ENCODE data around the gene DYNC1I1.

- TF ChIP-seq EZH2phosphoT487 (IDR thresholded peaks at IDR 0.05; ENCODE audit: borderline replicate concordance, low read depth) (no peak), NFIC (IDR thresholded peaks at IDR 0.05; ENCODE audit: borderline replicate concordance) (no peak), RAD21 (IDR thresholded peaks at IDR 0.05; ENCODE audit: low read length) (no peak), CTCF (IDR thresholded peaks at IDR 0.05) (no peak), RFX5 (IDR thresholded peaks at IDR 0.05; ENCODE audit: low read length) (no peak), SIN3A (IDR thresholded peaks at IDR 0.05; ENCODE audit: borderline replicate concordance, low read depth, low read length) (no peak), EP300 (IDR thresholded peaks at IDR 0.05; ENCODE audit: borderline replicate concordance in 1 of 2, low read depth in 1 of 2, low read length in 1 of 2) (no peak), JUND (IDR thresholded peaks at IDR 0.05) (no peak), USF2 (IDR thresholded peaks at IDR 0.05; ENCODE audit: borderline replicate concordance, low read depth, low read length) (no peak), MXI1 (IDR thresholded peaks at IDR 0.05; ENCODE audit: low read depth, low read length) (no peak), FOXJ3 (CRISPR knock-in tag; IDR thresholded peaks at IDR 0.05) (no peak), ELF1 (IDR thresholded peaks at IDR 0.05) (no peak), TAF1 (IDR thresholded peaks at IDR 0.05; ENCODE audit: borderline replicate concordance, low read depth, low read length) (no peak), GABPA (IDR thresholded peaks at IDR 0.05; ENCODE audit: low read depth) (no peak)
Observed at GRCh38 chr7:96104984-96105383, 332.6 kb downstream of the DYNC1I1 start.
